ENCODE results near the gene CDYL2.
A peak's percentile ranks its signal among the peaks of the same experiment; 100 is the strongest.

Gene CDYL2

GRCh38 chr16:80591071-80591915, 213.1 kb downstream of the CDYL2 start:
- DNase-seq (ENCODE audit: low read depth): peak; percentile 15
- no peak overlapping the region for H3K4me3 ChIP-seq (ENCODE audit: low read depth, low read length)
- no peak for TF ChIP-seq CTCF (IDR thresholded peaks at IDR 0.05; ENCODE audit: insufficient read depth, low read depth, low read length, missing control alignments)

GRCh38 chr16:80587071-80587470, 217.3 kb downstream of the CDYL2 start:
- no peak overlapping the region for H3K4me3 ChIP-seq (ENCODE audit: low read depth, low read length)
- TF ChIP-seq CTCF (IDR thresholded peaks at IDR 0.05; ENCODE audit: insufficient read depth, low read depth, low read length, missing control alignments): no peak
- no peak for DNase-seq (ENCODE audit: low read depth)

- no peak for TF ChIP-seq CTCF (IDR thresholded peaks at IDR 0.05; ENCODE audit: insufficient read depth, low read depth, low read length, missing control alignments)
- H3K4me3 ChIP-seq (ENCODE audit: low read depth, low read length): no peak overlapping the region
- DNase-seq (ENCODE audit: low read depth): no peak
Observed at GRCh38 chr16:80586476-80586875, 217.9 kb downstream of the CDYL2 start.

- TF ChIP-seq CTCF (IDR thresholded peaks at IDR 0.05; ENCODE audit: insufficient read depth, low read depth, low read length, missing control alignments): no peak
- DNase-seq (ENCODE audit: low read depth): peak; percentile 69
- H3K4me3 ChIP-seq (ENCODE audit: low read depth, low read length): no peak overlapping the region
Observed at GRCh38 chr16:80585764-80586163, 218.6 kb downstream of the CDYL2 start.

GRCh38 chr16:80583466-80583865, 220.9 kb downstream of the CDYL2 start:
- no peak for TF ChIP-seq CTCF (IDR thresholded peaks at IDR 0.05; ENCODE audit: insufficient read depth, low read depth, low read length, missing control alignments)
- DNase-seq (ENCODE audit: low read depth): peak; percentile 68
- no peak overlapping the region for H3K4me3 ChIP-seq (ENCODE audit: low read depth, low read length)

GRCh38 chr16:80580109-80580832, 224.1 kb downstream of the CDYL2 start:
- peak; percentile 26 for TF ChIP-seq CTCF (IDR thresholded peaks at IDR 0.05; ENCODE audit: insufficient read depth, low read depth, low read length, missing control alignments)
- peak; percentile 96 for DNase-seq (ENCODE audit: low read depth)
- H3K4me3 ChIP-seq (ENCODE audit: low read depth, low read length): peak overlapping the region; percentile 11; the same call in 1 of the 2 replicates
